CD14-positive monocyte (primary cell): Measurements from ENCODE around the gene LACRT. TPM values are rescaled to one million over a fixed set of nuclear protein-coding genes. Genes with fewer than 3 reads are reported as not detected.

ENCODE experiments used
- DNase-seq, 3 donors: peaks; one replicate each; pipeline ENCODE4 v3.0.0-alpha.2; 2011 to 2022
- H2AFZ ChIP-seq: 2 replicates; pipeline ENCODE4 v1.6.0; 2012; ENCODE audit warnings: mild to moderate bottlenecking, low read depth, low read length, inconsistent platforms; ENCODE audit not compliant: insufficient read depth, poor library complexity, severe bottlenecking
- H3K27ac ChIP-seq, 2 donors: 1 replicate in 1 of 2; 2 replicates in 1 of 2; pipeline ENCODE4 v1.5.1; 2012 to 2013; ENCODE audit warnings: low read length in 2 of 2, control low read depth in 1 of 2, inconsistent platforms in 1 of 2, low read depth in 1 of 2, mild to moderate bottlenecking in 1 of 2
- H3K27me3 ChIP-seq, 2 donors: one replicate each; pipeline versions ENCODE4 v1.6.0 to v1.6.1; 2011 to 2013; ENCODE audit warnings: low read length in 2 of 2; ENCODE audit not compliant: control insufficient read depth in 2 of 2, insufficient read depth in 2 of 2
- H3K36me3 ChIP-seq, 2 donors: replicated peaks in 1 of 2; 1 replicate in 1 of 2; 2 replicates in 1 of 2; pipeline versions ENCODE4 v1.5.1 to v1.6.1; 2012 to 2013; ENCODE audit warnings: low read length in 2 of 2, control low read depth in 1 of 2, inconsistent platforms in 1 of 2, mild to moderate bottlenecking in 1 of 2; ENCODE audit not compliant: insufficient read depth in 2 of 2, control insufficient read depth in 1 of 2
- H3K4me1 ChIP-seq, 2 donors: 1 replicate in 1 of 2; 2 replicates in 1 of 2; pipeline versions ENCODE4 v1.5.1 to v1.6.1; 2012 to 2013; ENCODE audit warnings: low read length in 2 of 2, control low read depth in 1 of 2, inconsistent platforms in 1 of 2, mild to moderate bottlenecking in 1 of 2, moderate library complexity in 1 of 2; ENCODE audit not compliant: insufficient read depth in 2 of 2, control insufficient read depth in 1 of 2
- H3K4me2 ChIP-seq: replicated peaks from 2 replicates; pipeline ENCODE3; 2012; ENCODE audit warnings: low read length, moderate library complexity, mild to moderate bottlenecking; ENCODE audit not compliant: poor library complexity, severe bottlenecking; ENCODE audit errors: extremely low read depth
- H3K4me3 ChIP-seq, 3 experiments: fragments of 200-600 bp in 1 of 3; sonication (generic) in 1 of 3; replicated peaks in 1 of 3; 1 replicate in 2 of 3; 2 replicates in 1 of 3; pipeline ENCODE4 v1.5.1; 2011 to 2013; ENCODE audit warnings: low read length in 3 of 3, mild to moderate bottlenecking in 3 of 3, control low read depth in 2 of 3, low read depth in 2 of 3, inconsistent platforms in 1 of 3, moderate library complexity in 1 of 3
- H3K79me2 ChIP-seq: 2 replicates; pipeline ENCODE4 v1.6.0; 2012; ENCODE audit warnings: mild to moderate bottlenecking, control low read depth, inconsistent platforms, low read length, moderate library complexity; ENCODE audit not compliant: insufficient read depth
- H3K9ac ChIP-seq: 2 replicates; pipeline ENCODE4 v1.6.0; 2017; ENCODE audit warnings: low read length, mild to moderate bottlenecking; ENCODE audit not compliant: insufficient read depth, poor library complexity, severe bottlenecking
- H3K9me3 ChIP-seq, 2 donors: replicated peaks in 1 of 2; 1 replicate in 1 of 2; 2 replicates in 1 of 2; pipeline versions ENCODE4 v1.5.1 to v1.6.1; 2012 to 2013; ENCODE audit warnings: low read length in 2 of 2, control low read depth in 1 of 2; ENCODE audit not compliant: control insufficient read depth in 1 of 2, insufficient read depth in 1 of 2
- H4K20me1 ChIP-seq: 2 replicates; pipeline ENCODE4 v1.6.0; 2012; ENCODE audit warnings: mild to moderate bottlenecking, low read length, control low read depth, moderate library complexity; ENCODE audit not compliant: insufficient read depth
- H3K27ac Mint-ChIP-seq, 7 donors: one replicate each; pipeline ENCODE4 v1.8.0; 2020; ENCODE audit warnings: mild to moderate bottlenecking in 7 of 7, mixed read lengths in 7 of 7, moderate library complexity in 6 of 7, inconsistent platforms in 2 of 7
- H3K27me3 Mint-ChIP-seq, 3 donors: one replicate each; pipeline ENCODE4 v1.8.0; 2021 to 2022; ENCODE audit warnings: low read depth in 3 of 3, mild to moderate bottlenecking in 3 of 3, mixed read lengths in 3 of 3, moderate library complexity in 3 of 3, inconsistent platforms in 1 of 3
- H3K36me3 Mint-ChIP-seq, 2 donors: one replicate each; pipeline ENCODE4 v1.8.0; 2020; ENCODE audit warnings: mixed read lengths in 2 of 2, inconsistent platforms in 1 of 2, mild to moderate bottlenecking in 1 of 2
- H3K4me1 Mint-ChIP-seq: one replicate; pipeline ENCODE4 v1.8.0; 2020; ENCODE audit warnings: mild to moderate bottlenecking, mixed read lengths
- H3K4me3 Mint-ChIP-seq, 2 donors: one replicate each; pipeline ENCODE4 v1.8.0; 2020; ENCODE audit warnings: mild to moderate bottlenecking in 2 of 2, mixed read lengths in 2 of 2, moderate library complexity in 1 of 2
- H3K9me3 Mint-ChIP-seq, 7 donors: one replicate each; pipeline ENCODE4 v1.8.0; 2020 to 2022; ENCODE audit warnings: mixed read lengths in 7 of 7, mild to moderate bottlenecking in 6 of 7, moderate library complexity in 6 of 7, inconsistent platforms in 2 of 7
- WGBS: methylation state at CpG from one replicate; pipeline ENCODE4 v1.1.5; 2013; ENCODE audit warnings: missing lambda C conversion rate; ENCODE audit not compliant: insufficient coverage; 5-methylcytosine and 5-hydroxymethylcytosine counted together
- intact Hi-C, 2 donors: fragments of 100-400 bp; cut with micrococcal nuclease; formaldehyde crosslinking; loops; one replicate each; pipeline versions ENCODE4 v1.15.0 to v1.15.1; 2023
- polyA plus RNA-seq, 3 donors: library from polyadenylated mRNA; depleted of rRNA in 1 of 3; unstranded in 2 of 3; stranded (reverse) in 1 of 3; fragments of 300-500 nt in 2 of 3; fragments of >200 nt in 1 of 3; fragmentation: Illumina TruSeq in 2 of 3; gene quantifications; 1 replicate in 2 of 3; 2 replicates in 1 of 3; pipeline ENCODE4 v1.2.3, GENCODE V29; 2012 to 2021
- TF ChIP-seq, protein P1 (sequence below): fragments of 200-600 bp; IDR thresholded peaks from one replicate; pipeline ENCODE4 v1.8.0; 2022; ENCODE audit warnings: antibody characterized with exemption, mild to moderate bottlenecking

Gene LACRT
- polyA plus RNA-seq, 3 donors: not detected

GRCh38 chr12:54611715-54612149 lies 23.0 kb downstream of the LACRT start:
- H3K79me2 ChIP-seq: no peaks in the 10 kb centered on the region
- H3K36me3 ChIP-seq: no peaks in the 10 kb centered on the region
- Mint-ChIP-seq H3K9me3 (no peaks in the 10 kb centered on the region), H3K4me1 (peaks cover 6% of the 10 kb centered on the region), H3K27ac (no peak overlapping the region), H3K27me3 (peaks cover 5 to 14% (median 11%) of the 10 kb centered on the region in 3 donors), H3K4me3 (no peak overlapping the region), H3K36me3 (no peaks in the 10 kb centered on the region)
- no CpG with 5 or more reads among the region's 3 CpGs for WGBS
- intact Hi-C loops: no loop called here
- H3K27me3 ChIP-seq: peaks cover 0 to 2% of the 10 kb centered on the region in 2 donors
- H3K4me1 ChIP-seq: peaks cover 0 to 3% of the 10 kb centered on the region in 2 donors
- H3K4me3 ChIP-seq: no peak overlapping the region
- H3K4me2 ChIP-seq: no peak overlapping the region
- TF ChIP-seq, protein P1, sequence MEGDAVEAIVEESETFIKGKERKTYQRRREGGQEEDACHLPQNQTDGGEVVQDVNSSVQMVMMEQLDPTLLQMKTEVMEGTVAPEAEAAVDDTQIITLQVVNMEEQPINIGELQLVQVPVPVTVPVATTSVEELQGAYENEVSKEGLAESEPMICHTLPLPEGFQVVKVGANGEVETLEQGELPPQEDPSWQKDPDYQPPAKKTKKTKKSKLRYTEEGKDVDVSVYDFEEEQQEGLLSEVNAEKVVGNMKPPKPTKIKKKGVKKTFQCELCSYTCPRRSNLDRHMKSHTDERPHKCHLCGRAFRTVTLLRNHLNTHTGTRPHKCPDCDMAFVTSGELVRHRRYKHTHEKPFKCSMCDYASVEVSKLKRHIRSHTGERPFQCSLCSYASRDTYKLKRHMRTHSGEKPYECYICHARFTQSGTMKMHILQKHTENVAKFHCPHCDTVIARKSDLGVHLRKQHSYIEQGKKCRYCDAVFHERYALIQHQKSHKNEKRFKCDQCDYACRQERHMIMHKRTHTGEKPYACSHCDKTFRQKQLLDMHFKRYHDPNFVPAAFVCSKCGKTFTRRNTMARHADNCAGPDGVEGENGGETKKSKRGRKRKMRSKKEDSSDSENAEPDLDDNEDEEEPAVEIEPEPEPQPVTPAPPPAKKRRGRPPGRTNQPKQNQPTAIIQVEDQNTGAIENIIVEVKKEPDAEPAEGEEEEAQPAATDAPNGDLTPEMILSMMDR: no peak
- H2AFZ ChIP-seq: no peak overlapping the region
- H3K9ac ChIP-seq: no peak overlapping the region
- DNase-seq: no peak
- no peaks in the 10 kb centered on the region for H3K9me3 ChIP-seq
- no peak overlapping the region for H3K27ac ChIP-seq
- H4K20me1 ChIP-seq: no peaks in the 10 kb centered on the region

DNA sequence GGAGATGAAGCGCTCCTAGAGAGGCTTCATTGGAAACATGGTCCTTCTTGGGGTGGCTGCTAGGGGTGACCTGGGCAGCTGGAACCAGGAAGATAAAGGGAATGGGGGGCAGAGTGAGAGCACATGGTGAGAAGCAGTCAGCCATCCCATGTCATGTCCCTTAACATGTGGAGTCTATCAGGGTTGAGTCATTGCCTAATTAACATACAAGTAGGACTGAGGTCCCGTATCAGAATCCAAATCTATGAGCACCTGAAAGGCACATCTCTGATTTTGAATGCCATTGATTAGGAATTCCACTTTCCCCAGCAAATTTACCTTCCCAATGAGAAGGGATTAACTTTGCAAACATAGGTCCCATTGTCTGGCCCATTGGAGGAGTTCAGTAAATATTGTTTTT lies 25.9 kb downstream of the LACRT start:
- peaks cover 5 to 7% (median 7%) of the 10 kb centered on the region in 3 donors for H3K27me3 Mint-ChIP-seq
- no peaks in the 10 kb centered on the region for H3K4me1 Mint-ChIP-seq
- Histone ChIP-seq H3K4me2 (no peak overlapping the region), H3K4me3 (no peak overlapping the region), H3K9ac (no peak overlapping the region), H4K20me1 (no peaks in the 10 kb centered on the region), H3K36me3 (no peaks in the 10 kb centered on the region), H3K9me3 (no peaks in the 10 kb centered on the region), H3K4me1 (no peaks in the 10 kb centered on the region), H3K79me2 (no peaks in the 10 kb centered on the region), H3K27ac (no peak overlapping the region), H2AFZ (no peak overlapping the region), H3K27me3 (peaks cover 0 to 2% of the 10 kb centered on the region in 2 donors)
- intact Hi-C loops: no loop called here
- no peaks in the 10 kb centered on the region for H3K9me3 Mint-ChIP-seq
- DNase-seq: no peak
- TF ChIP-seq, protein P1: no peak
- no peak overlapping the region for H3K27ac Mint-ChIP-seq
- no CpG with 5 or more reads among the region's 2 CpGs for WGBS
- H3K4me3 Mint-ChIP-seq: no peak overlapping the region
- H3K36me3 Mint-ChIP-seq: no peaks in the 10 kb centered on the region
